ENCODE results near the gene GALNT3. TPM values are rescaled to one million over a fixed set of nuclear protein-coding genes. Genes with fewer than 3 reads are reported as not detected.

GALNT3 gene
- 1.8 and 6.3 TPM in 2 replicates for total RNA-seq

GRCh38 chr2:165793779-165794535, at the start of gene GALNT3:
Gene GALNT3 (minus strand): TSS chr2:165794247. CDS start chr2:165770700, 23,547 bp downstream.

Other genes starting within 250 kb of the GALNT3 start
- 25.7 and 35.3 TPM in 2 replicates for gene TTC21B, start 159.5 kb upstream of the GALNT3 start, total RNA-seq

Measured in smooth muscle cell of the pulmonary artery (primary cell).